ENCODE results near the gene EBF4.

EBF4 gene

GRCh38 chr20:2756056-2756611 lies 63.6 kb downstream of the EBF4 start:
- no peak overlapping the region for H3K27ac ChIP-seq
- peak; percentile 59 for TF ChIP-seq CTCF (IDR thresholded peaks at IDR 0.05)
- no peak for TF ChIP-seq ZFX (IDR thresholded peaks at IDR 0.05; ENCODE audit: borderline replicate concordance)

- H3K27ac ChIP-seq = no peak overlapping the region
- TF ChIP-seq CTCF (IDR thresholded peaks at IDR 0.05) (no peak), ZFX (IDR thresholded peaks at IDR 0.05; ENCODE audit: borderline replicate concordance) (no peak)
Measured at GRCh38 chr20:2757001-2757400, 64.4 kb downstream of the EBF4 start.

GRCh38 chr20:2757969-2758368 lies 65.4 kb downstream of the EBF4 start:
- TF ChIP-seq ZFX (IDR thresholded peaks at IDR 0.05; ENCODE audit: borderline replicate concordance) (no peak), CTCF (IDR thresholded peaks at IDR 0.05) (no peak)
- no peak overlapping the region for H3K27ac ChIP-seq

- H3K27ac ChIP-seq = no peak overlapping the region
- TF ChIP-seq ZFX (IDR thresholded peaks at IDR 0.05; ENCODE audit: borderline replicate concordance) = no peak
- no peak for TF ChIP-seq CTCF (IDR thresholded peaks at IDR 0.05)
Measured at GRCh38 chr20:2759143-2759542, 66.6 kb downstream of the EBF4 start.

GRCh38 chr20:2759603-2760296 lies 67.2 kb downstream of the EBF4 start:
- no peak overlapping the region for H3K27ac ChIP-seq

GRCh38 chr20:2760297-2760951 lies 67.8 kb downstream of the EBF4 start:
- no peak overlapping the region for H3K27ac ChIP-seq
- TF ChIP-seq ZFX (IDR thresholded peaks at IDR 0.05; ENCODE audit: borderline replicate concordance) (no peak), CTCF (IDR thresholded peaks at IDR 0.05) (no peak)

More at GRCh38 chr20:2759603-2760296, 67.2 kb downstream of the EBF4 start:
- TF ChIP-seq CTCF (IDR thresholded peaks at IDR 0.05) (no peak), ZFX (IDR thresholded peaks at IDR 0.05; ENCODE audit: borderline replicate concordance) (no peak)

GRCh38 chr20:2760952-2761305 lies 68.3 kb downstream of the EBF4 start:
- no peak for TF ChIP-seq ZFX (IDR thresholded peaks at IDR 0.05; ENCODE audit: borderline replicate concordance)
- TF ChIP-seq CTCF (IDR thresholded peaks at IDR 0.05) = no peak
- H3K27ac ChIP-seq = no peak overlapping the region
